Lung (tissue), 12 donors: ENCODE data around the gene FBXL16. TPM values are rescaled to one million over a fixed set of nuclear protein-coding genes. Genes with fewer than 3 reads are reported as not detected.

ENCODE experiments used
- ATAC-seq: fragments of 200-7000 bp; cut with Tn5 transposase; one replicate; pipeline ENCODE4 v1.9.1; 2020; ENCODE audit warnings: moderate number of reproducible peaks; ENCODE audit not compliant: insufficient read depth, low FRiP score
- DNase-seq, 3 donors: peaks; one replicate each; pipeline ENCODE4 v3.0.0-alpha.2; 2013 to 2017
- H3K27ac ChIP-seq, 2 donors: one replicate each; pipeline ENCODE4 v1.5.1; 2013; ENCODE audit warnings: mild to moderate bottlenecking in 2 of 2, moderate library complexity in 2 of 2, control low read depth in 1 of 2, inconsistent platforms in 1 of 2, low read depth in 1 of 2, low read length in 1 of 2
- H3K27me3 ChIP-seq, 3 donors: one replicate each; pipeline ENCODE4 v1.5.1; 2013; ENCODE audit warnings: low read length in 2 of 3; ENCODE audit not compliant: control insufficient read depth in 3 of 3, insufficient read depth in 3 of 3
- H3K36me3 ChIP-seq, 4 donors: one replicate each; pipeline ENCODE4 v1.5.1; 2013; ENCODE audit warnings: low read length in 4 of 4, mild to moderate bottlenecking in 1 of 4, moderate library complexity in 1 of 4; ENCODE audit not compliant: control insufficient read depth in 4 of 4, insufficient read depth in 4 of 4
- H3K4me1 ChIP-seq, 5 donors: one replicate each; pipeline ENCODE4 v1.5.1; 2013; ENCODE audit warnings: low read length in 5 of 5, mild to moderate bottlenecking in 2 of 5, moderate library complexity in 1 of 5; ENCODE audit not compliant: control insufficient read depth in 5 of 5, insufficient read depth in 5 of 5
- H3K4me3 ChIP-seq: one replicate; pipeline ENCODE4 v1.5.1; 2013; ENCODE audit warnings: mild to moderate bottlenecking, control low read depth, moderate library complexity
- H3K9ac ChIP-seq, 2 donors: one replicate each; pipeline ENCODE4 v1.5.1; 2013; ENCODE audit warnings: low read length in 2 of 2, control low read depth in 1 of 2; ENCODE audit not compliant: insufficient read depth in 1 of 2
- H3K9me3 ChIP-seq, 4 donors: one replicate each; pipeline ENCODE4 v1.5.1; 2013; ENCODE audit warnings: low read length in 3 of 4, mild to moderate bottlenecking in 1 of 4, moderate library complexity in 1 of 4; ENCODE audit not compliant: control insufficient read depth in 4 of 4, insufficient read depth in 3 of 4
- WGBS, 2 donors: extraction: QIAGEN DNeasy Blood & Tissue Kit; methylation state at CpG; one replicate each; pipeline ENCODE4 v1.1.7; 2013; 5-methylcytosine and 5-hydroxymethylcytosine counted together
- polyA plus RNA-seq, 2 donors: library from polyadenylated mRNA; stranded (reverse); fragments of 200-250 nt; gene quantifications; one replicate each; pipeline ENCODE4 v1.2.1, GENCODE V29; 2013
- total RNA-seq, 2 donors: library from RNA; depleted of rRNA in 1 of 2; stranded (reverse); fragments of >200 nt in 1 of 2; gene quantifications; one replicate each; pipeline ENCODE4 v1.2.1, GENCODE V29; 2014 to 2021
- TF ChIP-seq, protein P1 (sequence below): IDR thresholded peaks from 2 replicates; pipeline ENCODE4 v1.5.1; 2012; ENCODE audit warnings: mild to moderate bottlenecking; ENCODE audit errors: control extremely low read depth, extremely low read depth
- donor health status: control.
- donor health status: control.
- donor health status: Bipolar disorder and iron deficiency.
- donor health status: healthy.
- donor health status: DM: yes; HTN: yes; CAD: no.

Gene FBXL16
- total and polyA plus RNA-seq, 4 donors, result 0.14 to 7.4 (median 2.9) TPM

DNA sequence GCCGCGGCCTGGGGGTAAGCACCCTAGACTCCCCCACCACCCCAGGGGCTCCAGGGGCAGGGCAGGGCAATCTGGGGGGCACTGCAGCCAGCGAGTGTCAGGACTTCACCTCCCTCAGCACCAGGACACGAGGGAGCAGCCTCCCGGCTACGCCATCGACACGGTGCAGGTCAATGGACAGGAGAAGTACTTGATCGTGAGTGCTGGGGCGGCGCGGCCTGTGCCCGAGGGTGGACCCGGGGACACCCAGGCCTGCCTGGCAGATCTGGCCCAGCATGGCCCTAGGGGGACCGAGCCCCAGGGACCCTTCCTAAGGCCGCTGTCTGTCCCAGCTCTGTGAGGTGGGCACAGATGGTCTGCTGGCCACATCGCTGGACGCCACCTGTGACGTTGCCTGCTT is 33.2 kb downstream of the FBXL16 start:
- no peak overlapping the region for H3K4me3 ChIP-seq
- ATAC-seq (no peak), DNase-seq (no peak)
- no peak overlapping the region for H3K27ac ChIP-seq
- H3K36me3 ChIP-seq, result peaks cover 2 to 46% (median 19%) of the 10 kb centered on the region in 4 donors
- 95% methylated on average over 19 of the region's 19 CpGs for WGBS, 2 donors
- TF ChIP-seq, protein P1, sequence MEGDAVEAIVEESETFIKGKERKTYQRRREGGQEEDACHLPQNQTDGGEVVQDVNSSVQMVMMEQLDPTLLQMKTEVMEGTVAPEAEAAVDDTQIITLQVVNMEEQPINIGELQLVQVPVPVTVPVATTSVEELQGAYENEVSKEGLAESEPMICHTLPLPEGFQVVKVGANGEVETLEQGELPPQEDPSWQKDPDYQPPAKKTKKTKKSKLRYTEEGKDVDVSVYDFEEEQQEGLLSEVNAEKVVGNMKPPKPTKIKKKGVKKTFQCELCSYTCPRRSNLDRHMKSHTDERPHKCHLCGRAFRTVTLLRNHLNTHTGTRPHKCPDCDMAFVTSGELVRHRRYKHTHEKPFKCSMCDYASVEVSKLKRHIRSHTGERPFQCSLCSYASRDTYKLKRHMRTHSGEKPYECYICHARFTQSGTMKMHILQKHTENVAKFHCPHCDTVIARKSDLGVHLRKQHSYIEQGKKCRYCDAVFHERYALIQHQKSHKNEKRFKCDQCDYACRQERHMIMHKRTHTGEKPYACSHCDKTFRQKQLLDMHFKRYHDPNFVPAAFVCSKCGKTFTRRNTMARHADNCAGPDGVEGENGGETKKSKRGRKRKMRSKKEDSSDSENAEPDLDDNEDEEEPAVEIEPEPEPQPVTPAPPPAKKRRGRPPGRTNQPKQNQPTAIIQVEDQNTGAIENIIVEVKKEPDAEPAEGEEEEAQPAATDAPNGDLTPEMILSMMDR, result no peak
- no peaks in the 10 kb centered on the region for H3K27me3 ChIP-seq
- no peak overlapping the region for H3K9ac ChIP-seq
- H3K4me1 ChIP-seq, result peaks cover 0 to 22% (median 4%) of the 10 kb centered on the region in 5 donors
- H3K9me3 ChIP-seq, result peaks cover 0 to 4% (median 0%) of the 10 kb centered on the region in 4 donors

DNA sequence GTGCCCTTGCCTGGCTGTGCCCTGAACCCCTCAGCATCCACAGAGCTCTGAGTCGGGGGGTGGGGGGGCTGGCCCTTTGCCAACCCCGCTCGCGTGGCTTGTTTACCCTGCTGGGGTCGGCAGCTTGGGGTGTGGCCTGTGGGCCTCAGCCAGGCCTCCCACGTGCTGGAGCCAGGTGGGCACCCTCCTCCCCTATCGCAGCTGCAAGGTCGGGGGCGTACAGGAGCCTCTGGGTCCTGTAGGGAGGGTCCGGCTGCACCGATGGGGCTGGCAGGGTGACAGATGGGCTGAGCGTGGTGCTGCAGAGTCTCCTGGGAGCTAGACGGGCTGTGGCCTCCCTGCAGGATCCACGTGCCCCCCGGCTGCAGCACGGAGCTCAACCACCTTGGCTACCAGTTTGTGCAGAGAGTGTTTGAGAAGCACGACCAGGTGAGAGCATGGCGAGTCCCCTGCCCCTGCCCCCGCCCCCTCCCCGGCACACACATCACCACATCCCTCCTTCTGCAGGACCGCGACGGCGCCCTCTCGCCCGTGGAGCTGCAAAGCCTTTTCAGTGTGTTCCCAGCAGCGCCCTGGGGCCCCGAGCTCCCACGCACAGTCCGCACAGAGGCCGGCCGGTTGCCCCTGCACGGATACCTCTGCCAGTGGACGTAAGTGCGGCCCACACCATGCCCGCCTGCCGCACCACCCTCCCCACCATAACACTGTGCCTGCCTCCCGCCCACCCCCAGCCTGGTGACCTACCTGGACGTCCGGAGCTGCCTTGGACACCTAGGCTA is 34.1 kb downstream of the FBXL16 start:
- no peak overlapping the region for H3K27ac ChIP-seq
- H3K27me3 ChIP-seq, result no peaks in the 10 kb centered on the region
- ATAC-seq (no peak), DNase-seq (no peak)
- no peak overlapping the region for H3K9ac ChIP-seq
- TF ChIP-seq, protein P1, result no peak
- H3K9me3 ChIP-seq, result peaks cover 0 to 4% (median 0%) of the 10 kb centered on the region in 4 donors
- 88 to 92% methylated on average over 40 of the region's 40 CpGs for WGBS, 2 donors
- peaks cover 2 to 46% (median 19%) of the 10 kb centered on the region in 4 donors for H3K36me3 ChIP-seq
- peaks cover 0 to 22% (median 4%) of the 10 kb centered on the region in 5 donors for H3K4me1 ChIP-seq
- H3K4me3 ChIP-seq, result no peak overlapping the region

DNA sequence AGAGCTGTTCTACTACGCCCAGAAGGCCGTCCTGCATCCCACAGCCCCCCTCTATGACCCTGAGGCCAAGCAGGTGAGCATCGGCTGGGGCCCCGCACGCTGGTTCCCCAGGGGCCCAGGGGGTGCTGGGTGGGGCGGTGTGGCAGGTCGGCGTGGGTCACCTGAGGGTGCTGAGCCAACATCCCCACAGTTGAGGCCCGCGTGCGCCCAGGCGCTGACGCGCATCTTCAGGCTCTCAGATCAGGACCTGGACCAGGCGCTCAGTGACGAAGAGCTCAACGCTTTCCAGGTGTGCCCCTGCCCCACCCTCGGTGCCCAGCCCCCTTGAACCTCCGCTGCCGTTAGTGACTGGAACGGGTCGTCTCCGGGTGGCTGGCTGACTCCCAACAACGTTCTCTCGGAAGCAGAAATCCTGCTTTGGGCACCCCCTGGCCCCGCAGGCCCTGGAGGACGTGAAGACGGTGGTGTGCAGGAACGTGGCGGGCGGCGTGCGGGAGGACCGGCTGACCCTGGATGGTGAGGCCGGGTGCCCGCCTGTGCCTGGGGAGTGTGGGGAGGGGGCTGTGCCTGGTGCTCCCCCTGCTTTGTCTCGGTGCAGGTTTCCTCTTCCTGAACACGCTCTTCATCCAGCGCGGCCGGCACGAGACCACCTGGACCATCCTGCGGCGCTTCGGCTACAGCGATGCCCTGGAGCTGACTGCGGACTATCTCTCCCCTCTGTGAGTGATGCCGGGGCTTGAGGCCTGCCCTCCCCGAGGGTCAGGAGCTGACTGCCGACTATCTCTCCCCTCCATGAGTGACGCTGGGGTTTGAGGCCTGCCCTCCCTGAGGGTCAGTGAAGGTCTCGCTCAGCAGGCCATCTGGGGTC is 34.9 kb downstream of the FBXL16 start:
- DNase-seq (no peak), ATAC-seq (no peak)
- TF ChIP-seq, protein P1, result no peak
- Histone ChIP-seq H3K27ac (no peak overlapping the region), H3K27me3 (no peaks in the 10 kb centered on the region), H3K9me3 (peaks cover 0 to 4% (median 0%) of the 10 kb centered on the region in 4 donors), H3K36me3 (peaks cover 2 to 46% (median 19%) of the 10 kb centered on the region in 4 donors), H3K4me3 (no peak overlapping the region), H3K4me1 (peaks cover 0 to 22% (median 4%) of the 10 kb centered on the region in 5 donors), H3K9ac (no peak overlapping the region)
- 93 to 95% methylated on average over 52 of the region's 52 CpGs for WGBS, 2 donors
